Right lung (tissue), 5 donors: ENCODE data around the gene BDKRB2. TPM values are rescaled to one million over a fixed set of nuclear protein-coding genes. Genes with fewer than 3 reads are reported as not detected.

Experiments
- DNase-seq, 2 donors: peaks; one replicate each; pipeline ENCODE4 v3.0.0-alpha.2; 2013
- polyA plus RNA-seq, 5 donors: library from polyadenylated mRNA; unstranded; fragments of 120-200 nt; gene quantifications; one replicate each; pipeline versions ENCODE4 v1.2.1 to v1.2.3, GENCODE V29; 2013; ENCODE audit warnings: inconsistent platforms in 1 of 5, low replicate concordance in 1 of 5; ENCODE audit not compliant: insufficient read length in 5 of 5, insufficient read depth in 1 of 5

Gene BDKRB2
- polyA plus RNA-seq, 5 donors = 0.76 to 1.2 (median 1.1) TPM

DNA sequence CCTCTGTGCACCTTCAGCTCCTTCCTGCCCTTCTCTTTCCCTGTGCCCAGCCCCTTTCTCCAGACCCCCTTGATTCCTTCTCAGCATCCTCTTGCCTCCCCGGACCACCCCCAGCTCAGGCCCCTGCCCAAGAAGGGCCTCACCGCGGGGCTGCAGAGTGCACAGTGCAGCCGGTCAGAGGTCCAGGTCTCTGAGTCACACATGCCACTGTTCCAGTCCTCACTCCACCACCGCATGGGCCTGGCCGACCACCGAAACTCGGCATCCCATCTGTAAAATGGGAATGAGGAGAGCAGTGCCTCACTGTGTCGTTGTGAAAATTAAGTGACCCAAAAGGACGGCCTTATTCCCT lies 64.7 kb downstream of the BDKRB2 start:
- no peak for DNase-seq

- DNase-seq = no peak
These were observed 66.2 kb downstream of the BDKRB2 start for GRCh38 chr14:96270565-96271420.

DNA sequence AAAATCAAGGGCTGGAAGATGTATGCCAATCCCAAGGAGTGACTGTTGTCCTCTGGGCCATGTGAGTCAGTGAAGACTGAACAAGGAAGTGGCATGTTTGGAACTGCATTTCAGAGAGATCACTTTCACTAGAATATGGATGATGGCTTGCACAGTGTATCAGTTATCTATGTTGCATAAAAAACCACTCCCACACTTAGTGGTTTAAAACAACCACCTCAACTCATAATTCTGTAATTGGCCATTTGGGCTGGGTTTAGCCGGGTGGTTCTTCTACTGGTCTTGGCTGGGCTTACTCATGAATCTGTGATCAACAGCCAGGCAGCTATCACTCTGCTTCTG lies 66.8 kb downstream of the BDKRB2 start:
- no peak for DNase-seq

GRCh38 chr14:96272777-96273473 lies 68.3 kb downstream of the BDKRB2 start:
- no peak for DNase-seq

- DNase-seq = no peak
These were observed 69.0 kb downstream of the BDKRB2 start for GRCh38 chr14:96273629-96274028.

GRCh38 chr14:96274122-96274521 lies 69.5 kb downstream of the BDKRB2 start:
- DNase-seq = no peak

DNA sequence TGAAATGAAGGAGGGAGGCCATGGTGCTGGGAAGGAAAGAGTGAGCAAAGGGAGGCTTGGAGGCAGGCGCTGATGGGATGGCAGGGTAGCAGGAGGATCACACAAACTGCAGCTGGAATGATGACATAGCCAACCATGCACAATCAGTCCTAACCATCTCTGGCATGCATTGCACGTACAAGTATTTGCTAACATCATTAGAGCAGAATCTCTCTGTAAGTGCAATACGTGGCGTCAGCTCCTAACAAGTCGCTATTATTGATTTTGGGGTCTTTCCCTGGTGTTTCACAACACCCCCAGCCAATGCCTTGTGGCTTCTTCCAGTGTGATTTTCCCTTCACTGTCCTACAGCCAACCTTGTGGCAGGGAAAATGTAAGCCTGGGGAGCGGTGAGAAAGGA lies 69.9 kb downstream of the BDKRB2 start:
- no peak for DNase-seq

GRCh38 chr14:96275177-96276112 lies 70.8 kb downstream of the BDKRB2 start:
- DNase-seq = peak in 1 of 2 donors; percentile 68

DNA sequence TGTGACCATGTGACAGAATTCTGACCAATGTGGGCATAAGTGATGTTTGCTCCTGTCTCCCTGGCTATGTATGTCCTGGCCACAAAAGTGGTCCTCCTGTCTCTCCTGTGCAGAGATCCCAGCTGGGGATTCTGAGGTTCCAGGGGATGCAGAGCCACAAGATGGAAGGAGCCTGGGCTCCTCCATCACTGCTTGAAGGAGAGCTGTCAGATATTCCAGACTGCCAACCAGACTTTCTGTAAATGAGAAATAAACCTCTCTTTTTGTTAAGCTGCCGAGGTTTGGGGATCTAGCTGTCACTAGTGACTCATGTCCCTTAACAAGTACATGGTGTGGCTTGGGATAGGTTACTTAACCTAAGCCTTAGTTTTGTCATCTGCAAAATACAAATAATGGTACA lies 73.3 kb downstream of the BDKRB2 start:
- DNase-seq = no peak

DNA sequence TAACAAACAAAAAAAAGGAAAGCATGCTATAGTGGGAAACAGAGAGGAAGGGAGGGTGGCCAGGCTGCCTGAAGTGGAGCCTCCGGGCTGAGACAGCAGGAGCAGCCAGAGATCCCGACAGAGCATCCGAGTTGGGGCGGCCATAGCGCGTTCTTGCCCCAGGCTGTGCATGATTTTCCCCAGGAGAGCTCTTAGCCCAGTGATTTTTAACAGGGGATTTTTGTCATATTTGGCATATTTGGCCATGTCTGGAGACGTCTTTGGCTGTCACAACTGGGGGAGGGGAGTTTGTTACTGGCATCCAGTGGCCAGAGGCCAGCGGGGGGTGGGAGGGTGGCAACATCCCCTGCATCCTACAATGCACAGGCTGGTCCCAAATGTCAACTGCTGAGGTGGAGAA lies 74.9 kb downstream of the BDKRB2 start:
- no peak for DNase-seq

DNA sequence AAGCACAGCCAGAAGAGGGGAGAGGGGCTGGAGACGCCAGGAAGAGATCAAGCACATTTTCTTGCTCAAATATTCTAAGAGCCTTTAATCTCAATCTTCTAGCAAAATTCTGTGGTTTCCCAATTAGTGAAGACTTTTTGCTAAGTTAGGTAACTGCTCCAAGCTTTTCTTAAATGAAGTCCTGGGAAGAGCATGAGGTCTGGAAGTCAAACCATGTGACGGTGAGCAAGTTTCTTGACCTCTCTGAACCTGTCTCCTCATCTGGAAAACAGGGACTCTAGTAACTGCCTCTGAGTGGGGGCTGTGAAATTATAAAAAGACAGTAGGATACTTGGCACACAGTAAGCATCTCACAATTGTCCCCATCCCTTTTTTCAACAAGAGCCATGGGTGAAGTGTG lies 75.5 kb downstream of the BDKRB2 start:
- no peak for DNase-seq

- no peak for DNase-seq
These were observed 76.8 kb downstream of the BDKRB2 start for GRCh38 chr14:96281486-96281885.

GRCh38 chr14:96284008-96284407 lies 79.4 kb downstream of the BDKRB2 start:
- no peak for DNase-seq

DNA sequence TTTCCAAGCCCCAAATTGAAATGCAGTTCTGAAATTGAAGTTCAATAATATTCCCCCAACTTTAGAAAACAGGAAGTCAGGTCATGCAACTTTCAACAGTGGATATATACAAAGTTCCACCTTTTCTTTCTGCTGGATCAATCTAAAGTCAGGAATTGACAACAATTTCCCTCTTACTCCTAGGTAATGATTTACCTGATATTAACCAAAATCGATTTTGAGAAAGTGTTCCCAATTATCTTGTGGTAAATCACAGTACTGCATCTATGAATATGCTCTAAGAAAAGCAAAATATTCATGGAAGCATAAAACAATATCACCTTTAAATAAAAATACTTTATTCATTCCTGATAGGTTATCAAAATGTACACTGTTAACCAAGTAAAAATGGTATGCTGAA lies 79.8 kb downstream of the BDKRB2 start:
- no peak for DNase-seq

- no peak for DNase-seq
These were observed 81.0 kb downstream of the BDKRB2 start for GRCh38 chr14:96285667-96286066.

DNA sequence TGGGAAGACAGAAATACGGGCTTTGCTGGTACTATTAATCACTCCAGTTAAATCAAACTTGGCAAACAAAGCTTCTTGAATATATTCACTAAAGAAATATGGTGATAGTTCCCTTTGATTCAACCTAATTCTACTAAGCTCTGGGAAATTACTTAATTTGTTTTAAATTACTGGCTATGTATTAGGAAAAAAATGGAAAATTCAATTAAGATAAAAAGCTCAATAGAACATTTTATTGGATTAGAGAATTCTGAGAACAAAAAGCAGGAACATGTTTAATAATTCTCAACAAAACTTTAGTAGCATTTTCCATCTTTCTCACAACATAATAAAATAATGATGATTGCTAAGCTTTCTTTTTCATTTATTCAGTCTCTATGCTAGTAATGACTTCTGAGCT lies 81.6 kb downstream of the BDKRB2 start:
- DNase-seq = no peak

DNA sequence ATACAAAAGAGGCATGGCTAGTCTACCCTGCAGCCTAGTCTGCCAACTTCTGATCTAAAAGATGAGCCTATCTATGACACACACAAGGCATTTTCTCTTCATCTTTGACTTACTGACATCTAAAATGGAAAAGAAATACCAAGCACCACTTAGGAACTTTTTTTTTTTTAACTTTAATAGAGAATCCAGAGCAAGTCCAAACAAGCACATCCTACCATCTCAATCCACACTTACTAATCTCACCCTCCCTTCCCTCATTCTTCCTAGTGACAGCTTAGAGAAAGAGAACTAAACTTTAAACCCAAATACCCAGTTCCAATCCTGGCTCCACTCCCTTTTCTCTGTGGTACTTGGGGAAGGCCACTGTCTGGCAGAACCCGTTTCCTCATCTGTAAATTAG lies 83.2 kb downstream of the BDKRB2 start:
- no peak for DNase-seq

Other genes with a start within 250 kb of the BDKRB2 start
- 10 to 100 TPM; 24.8 to 37.8 (median 29.5) TPM for gene C14orf132, start 165.5 kb upstream of the BDKRB2 start, polyA plus RNA-seq
- under 1 TPM; 0.13 to 0.42 (median 0.24) TPM for gene BDKRB1, start 51.4 kb downstream of the BDKRB2 start, polyA plus RNA-seq
- 10 to 100 TPM; 20.0 to 39.3 (median 34.2) TPM for gene ATG2B, start 158.5 kb downstream of the BDKRB2 start, polyA plus RNA-seq
- gene GSKIP, start 158.7 kb downstream of the BDKRB2 start, polyA plus RNA-seq = 10 to 100 TPM; 18.6 to 24.0 (median 21.1) TPM
- gene AK7, start 187.3 kb downstream of the BDKRB2 start, polyA plus RNA-seq = 1 to 10 TPM; 1.8 to 5.2 (median 3.4) TPM